Endodermal cell (in vitro differentiated cells): Measurements from ENCODE around the gene HSD3B1. TPM values are rescaled to one million over a fixed set of nuclear protein-coding genes. Genes with fewer than 3 reads are reported as not detected.
A peak's percentile ranks its signal among the peaks of the same experiment; 100 is the strongest.

Experiments
- DNase-seq: peaks from one replicate; pipeline ENCODE4 v3.0.0-alpha.2; 2017
- H3K27ac ChIP-seq: 2 replicates; pipeline ENCODE4 v1.5.1; 2013; ENCODE audit warnings: mild to moderate bottlenecking, low read depth, low read length, moderate library complexity
- H3K27me3 ChIP-seq: 2 replicates; pipeline ENCODE4 v1.6.1; 2013; ENCODE audit warnings: mild to moderate bottlenecking, low read length, moderate library complexity; ENCODE audit not compliant: insufficient read depth, control insufficient read depth, poor library complexity, severe bottlenecking
- H3K36me3 ChIP-seq: 2 replicates; pipeline ENCODE4 v1.7.0; 2013; ENCODE audit warnings: mild to moderate bottlenecking, low read length, moderate library complexity; ENCODE audit not compliant: control insufficient read depth, insufficient read depth
- H3K4me1 ChIP-seq: one replicate; pipeline ENCODE4 v1.7.0; 2013; ENCODE audit warnings: low read length; ENCODE audit not compliant: control insufficient read depth, insufficient read depth
- H3K4me3 ChIP-seq: 2 replicates; pipeline ENCODE4 v1.5.1; 2013; ENCODE audit warnings: mild to moderate bottlenecking, low read length, moderate library complexity
- H3K9ac ChIP-seq: 2 replicates; pipeline ENCODE4 v1.6.1; 2013; ENCODE audit warnings: mild to moderate bottlenecking, low read length, moderate library complexity; ENCODE audit not compliant: poor library complexity, severe bottlenecking; ENCODE audit errors: extremely low read depth
- H3K9me3 ChIP-seq: 2 replicates; pipeline ENCODE4 v1.6.1; 2013; ENCODE audit warnings: mild to moderate bottlenecking, low read length, moderate library complexity; ENCODE audit not compliant: control insufficient read depth
- H3K27ac Mint-ChIP-seq: 2 replicates; pipeline ENCODE4 v1.8.0; 2020; ENCODE audit warnings: mixed read lengths
- H3K27me3 Mint-ChIP-seq: 2 replicates; pipeline ENCODE4 v1.8.0; 2021; ENCODE audit warnings: mild to moderate bottlenecking, mixed read lengths; ENCODE audit not compliant: insufficient read depth
- H3K36me3 Mint-ChIP-seq: 2 replicates; pipeline ENCODE4 v1.8.0; 2020; ENCODE audit warnings: low read depth, mixed read lengths
- H3K4me1 Mint-ChIP-seq: 2 replicates; pipeline ENCODE4 v1.8.0; 2020; ENCODE audit warnings: mixed read lengths
- H3K4me3 Mint-ChIP-seq: 2 replicates; pipeline ENCODE4 v1.8.0; 2020; ENCODE audit warnings: mild to moderate bottlenecking, moderate library complexity, mixed read lengths
- H3K9me3 Mint-ChIP-seq: 2 replicates; pipeline ENCODE4 v1.8.0; 2020; ENCODE audit warnings: mild to moderate bottlenecking, mixed read lengths
- CTCF ChIP-seq: fragments of 200-600 bp; sonication (generic); conservative IDR thresholded peaks from 2 replicates; pipeline ENCODE4 v1.5.0; 2021; ENCODE audit warnings: antibody characterized with exemption, mild to moderate bottlenecking
- WGBS, 2 experiments: methylation state at CpG; one replicate each; pipeline versions ENCODE4 v1.1.5 to v1.1.7; 2013; ENCODE audit warnings: missing lambda C conversion rate in 2 of 2, mixed read lengths in 1 of 2; ENCODE audit not compliant: insufficient coverage in 1 of 2, insufficient read length in 1 of 2; 5-methylcytosine and 5-hydroxymethylcytosine counted together
- total RNA-seq, 2 donors: library from RNA; stranded (reverse); fragmentation: NEBNext Ultra II Directional in 1 of 2; extraction: Animal tissue kit (Norgen Biotek cat#: 25700) in 1 of 2; gene quantifications; 2 replicates in 1 of 2; 3 replicates in 1 of 2; pipeline ENCODE4 v1.2.1, GENCODE V29; 2021

HSD3B1 gene
- total RNA-seq, 2 donors from 2014 or later: not detected

- Histone ChIP-seq H3K27ac (no peak overlapping the region), H3K27me3 (no peaks in the 10 kb centered on the region), H3K9me3 (no peaks in the 10 kb centered on the region), H3K4me3 (no peak overlapping the region), H3K9ac (no peak overlapping the region), H3K4me1 (no peaks in the 10 kb centered on the region), H3K36me3 (no peaks in the 10 kb centered on the region)
- Mint-ChIP-seq H3K27ac (no peak overlapping the region), H3K4me1 (no peaks in the 10 kb centered on the region), H3K36me3 (no peaks in the 10 kb centered on the region), H3K4me3 (no peak overlapping the region), H3K27me3 (no peaks in the 10 kb centered on the region), H3K9me3 (no peaks in the 10 kb centered on the region)
- WGBS, 2 experiments: 91 to 93% methylated on average over 6 to 7 of the region's 7 CpGs
- no peak for TF ChIP-seq CTCF
- no peak for DNase-seq
Measured at GRCh38 chr1:119547805-119548204, 40.8 kb downstream of the HSD3B1 start.

GRCh38 chr1:119549719-119550132, 42.7 kb downstream of the HSD3B1 start:
- H3K9ac ChIP-seq: no peak overlapping the region
- H3K27me3 Mint-ChIP-seq: no peaks in the 10 kb centered on the region

GRCh38 chr1:119550381-119550780, 43.4 kb downstream of the HSD3B1 start:
- 90 to 100% methylated on average over 2 of the region's 2 CpGs for WGBS, 2 experiments
- Mint-ChIP-seq H3K4me3 (no peak overlapping the region), H3K27me3 (no peaks in the 10 kb centered on the region), H3K9me3 (no peaks in the 10 kb centered on the region), H3K4me1 (peaks cover 8% of the 10 kb centered on the region), H3K27ac (no peak overlapping the region), H3K36me3 (no peaks in the 10 kb centered on the region)
- no peaks in the 10 kb centered on the region for H3K36me3 ChIP-seq
- H3K27me3 ChIP-seq: no peaks in the 10 kb centered on the region
- H3K9me3 ChIP-seq: no peaks in the 10 kb centered on the region
- no peak for TF ChIP-seq CTCF
- H3K27ac ChIP-seq: no peak overlapping the region
- DNase-seq: no peak
- no peak overlapping the region for H3K4me3 ChIP-seq
- H3K4me1 ChIP-seq: no peaks in the 10 kb centered on the region
- H3K9ac ChIP-seq: no peak overlapping the region

More at GRCh38 chr1:119549719-119550132, 42.7 kb downstream of the HSD3B1 start:
- Mint-ChIP-seq H3K4me3 (no peak overlapping the region), H3K27ac (no peak overlapping the region), H3K4me1 (peaks cover 8% of the 10 kb centered on the region), H3K9me3 (no peaks in the 10 kb centered on the region), H3K36me3 (no peaks in the 10 kb centered on the region)
- peak; percentile 87 for TF ChIP-seq CTCF
- Histone ChIP-seq H3K9me3 (no peaks in the 10 kb centered on the region), H3K4me3 (no peak overlapping the region), H3K36me3 (no peaks in the 10 kb centered on the region), H3K27ac (no peak overlapping the region), H3K27me3 (no peaks in the 10 kb centered on the region), H3K4me1 (no peaks in the 10 kb centered on the region)
- peak; percentile 87 for DNase-seq
- 50 to 56% methylated on average over 2 to 4 of the region's 4 CpGs for WGBS, 2 experiments
